NT2/D1 (cell line): ENCODE data around the gene PRRG3.
"Not testable (repeated sequence)": the region's sequence is repeated elsewhere in the genome, so short reads cannot be mapped to it uniquely, and the experiment has no call there.

Experiments used
- DNase-seq: peaks from one replicate; pipeline ENCODE4 v3.0.0-alpha.2; 2011; ENCODE audit warnings: low read depth, low spot score
- H3K27me3 ChIP-seq: 2 replicates; pipeline ENCODE4 v1.6.0; 2011; ENCODE audit warnings: mild to moderate bottlenecking; ENCODE audit not compliant: insufficient read length, insufficient read depth
- H3K36me3 ChIP-seq: 2 replicates; pipeline ENCODE4 v1.6.1; 2011; ENCODE audit warnings: mild to moderate bottlenecking, low read length, mixed read lengths; ENCODE audit not compliant: insufficient read depth, insufficient read length
- H3K4me1 ChIP-seq: 2 replicates; pipeline ENCODE4 v1.5.1; 2011; ENCODE audit not compliant: insufficient read depth, insufficient read length
- H3K4me3 ChIP-seq: 2 replicates; pipeline ENCODE4 v1.5.1; 2011; ENCODE audit warnings: low read depth; ENCODE audit not compliant: insufficient read length
- H3K9ac ChIP-seq: 2 replicates; pipeline ENCODE4 v1.6.0; 2011; ENCODE audit warnings: low read depth; ENCODE audit not compliant: insufficient read length
- H3K9me3 ChIP-seq: 2 replicates; pipeline ENCODE4 v1.5.1; 2011; ENCODE audit warnings: mild to moderate bottlenecking, low read length; ENCODE audit not compliant: insufficient read depth
- SUZ12 ChIP-seq: IDR thresholded peaks from 2 replicates; pipeline ENCODE4 v1.6.1; 2011; ENCODE audit not compliant: insufficient read length, insufficient read depth; ENCODE audit errors: extremely low read depth
- YY1 ChIP-seq: IDR thresholded peaks from 2 replicates; pipeline ENCODE4 v1.6.1; 2011; ENCODE audit not compliant: insufficient read length, insufficient read depth
- ZNF274 ChIP-seq: IDR thresholded peaks from 2 replicates; pipeline ENCODE4 v1.6.1; 2011; ENCODE audit warnings: mild to moderate bottlenecking, low read depth, low read length

PRRG3 gene

GRCh38 chrX:151692825-151693224, 2.4 kb upstream of the PRRG3 start:
- Histone ChIP-seq H3K27me3 (no peaks in the 10 kb centered on the region), H3K4me1 (no peaks in the 10 kb centered on the region), H3K36me3 (no peaks in the 10 kb centered on the region), H3K9ac (no peak overlapping the region), H3K9me3 (no peaks in the 10 kb centered on the region), H3K4me3 (no peak overlapping the region)
- no peak for TF ChIP-seq SUZ12
- TF ChIP-seq ZNF274 = no peak
- no peak for TF ChIP-seq YY1
- no peak for DNase-seq

- no peak for DNase-seq
- Histone ChIP-seq H3K9ac (no peak overlapping the region), H3K4me3 (no peak overlapping the region), H3K36me3 (no peaks in the 10 kb centered on the region), H3K9me3 (no peaks in the 10 kb centered on the region), H3K4me1 (no peaks in the 10 kb centered on the region), H3K27me3 (no peaks in the 10 kb centered on the region)
- no peak for TF ChIP-seq SUZ12
- no peak for TF ChIP-seq ZNF274
- no peak for TF ChIP-seq YY1
Measured at GRCh38 chrX:151694121-151694520, 1.1 kb upstream of the PRRG3 start.

- no peaks in the 10 kb centered on the region for H3K36me3 ChIP-seq
- H3K9ac ChIP-seq = no peak overlapping the region
- no peak for TF ChIP-seq SUZ12
- TF ChIP-seq YY1 = no peak
- no peak for TF ChIP-seq ZNF274
- no peaks in the 10 kb centered on the region for H3K9me3 ChIP-seq
- H3K4me1 ChIP-seq = no peaks in the 10 kb centered on the region
- no peaks in the 10 kb centered on the region for H3K27me3 ChIP-seq
- DNase-seq = no peak
- peak overlapping the region; percentile 15 for H3K4me3 ChIP-seq
Measured at GRCh38 chrX:151695583-151696340, 504 bp downstream of the PRRG3 start.

- H3K9ac ChIP-seq, H3K4me1 ChIP-seq, H3K36me3 ChIP-seq, DNase-seq, H3K27me3 ChIP-seq, H3K9me3 ChIP-seq, H3K4me3 ChIP-seq: not testable (repeated sequence)
Measured at GRCh38 chrX:151697082-151697481, 1.8 kb downstream of the PRRG3 start.

GRCh38 chrX:151697522-151697921, 2.3 kb downstream of the PRRG3 start:
- Histone ChIP-seq H3K9me3 (no peaks in the 10 kb centered on the region), H3K4me1 (no peaks in the 10 kb centered on the region), H3K9ac (no peak overlapping the region), H3K4me3 (no peak overlapping the region), H3K36me3 (no peaks in the 10 kb centered on the region), H3K27me3 (no peaks in the 10 kb centered on the region)
- no peak for DNase-seq
- no peak for TF ChIP-seq ZNF274
- no peak for TF ChIP-seq SUZ12
- TF ChIP-seq YY1 = no peak

GRCh38 chrX:151698485-151698884, 3.2 kb downstream of the PRRG3 start:
- Histone ChIP-seq H3K9ac (no peak overlapping the region), H3K36me3 (no peaks in the 10 kb centered on the region), H3K4me3 (no peak overlapping the region), H3K9me3 (no peaks in the 10 kb centered on the region), H3K27me3 (no peaks in the 10 kb centered on the region), H3K4me1 (no peaks in the 10 kb centered on the region)
- DNase-seq = no peak
- no peak for TF ChIP-seq ZNF274
- TF ChIP-seq SUZ12 = no peak
- no peak for TF ChIP-seq YY1

GRCh38 chrX:151699746-151700145, 4.5 kb downstream of the PRRG3 start:
- Histone ChIP-seq H3K9ac (no peak overlapping the region), H3K4me1 (no peaks in the 10 kb centered on the region), H3K4me3 (no peak overlapping the region), H3K27me3 (no peaks in the 10 kb centered on the region), H3K9me3 (no peaks in the 10 kb centered on the region), H3K36me3 (no peaks in the 10 kb centered on the region)
- no peak for TF ChIP-seq YY1
- DNase-seq = no peak
